Chondrocyte (in vitro differentiated cells): ENCODE results near the gene ARHGDIA. TPM values are rescaled to one million over a fixed set of nuclear protein-coding genes. Genes with fewer than 3 reads are reported as not detected.

Experiments used
- DNase-seq: peaks from one replicate; pipeline ENCODE4 v3.0.0; 2021; ENCODE audit warnings: mixed read lengths, low spot score
- H3K27ac Mint-ChIP-seq: one replicate; pipeline ENCODE4 v1.8.0; 2021; ENCODE audit warnings: mild to moderate bottlenecking, moderate library complexity, mixed read lengths; ENCODE audit not compliant: unreplicated experiment
- H3K27me3 Mint-ChIP-seq: 2 replicates; pipeline ENCODE4 v1.8.0; 2021; ENCODE audit warnings: low read depth, mixed read lengths
- H3K36me3 Mint-ChIP-seq: 2 replicates; pipeline ENCODE4 v1.8.0; 2021; ENCODE audit warnings: low read depth, mixed read lengths
- H3K4me1 Mint-ChIP-seq: 2 replicates; pipeline ENCODE4 v1.8.0; 2021; ENCODE audit warnings: low read depth, mild to moderate bottlenecking, mixed read lengths
- H3K4me3 Mint-ChIP-seq: one replicate; pipeline ENCODE4 v1.8.0; 2021; ENCODE audit warnings: mild to moderate bottlenecking, moderate library complexity, mixed read lengths; ENCODE audit not compliant: unreplicated experiment
- H3K9me3 Mint-ChIP-seq: 2 replicates; pipeline ENCODE4 v1.8.0; 2021; ENCODE audit warnings: low read depth, mixed read lengths
- total RNA-seq: library from RNA; stranded (reverse); gene quantifications from 3 replicates; pipeline ENCODE4 v1.2.1, GENCODE V29; 2021
- TF ChIP-seq, protein P1 (sequence below): fragments of 200-600 bp; sonication (generic); IDR thresholded peaks from 2 replicates; pipeline ENCODE4 v1.5.0; 2021; ENCODE audit warnings: antibody characterized with exemption, mild to moderate bottlenecking, moderate library complexity

The ARHGDIA gene
- total RNA-seq, 1 donor from 2014 or later, result 481 TPM

DNA sequence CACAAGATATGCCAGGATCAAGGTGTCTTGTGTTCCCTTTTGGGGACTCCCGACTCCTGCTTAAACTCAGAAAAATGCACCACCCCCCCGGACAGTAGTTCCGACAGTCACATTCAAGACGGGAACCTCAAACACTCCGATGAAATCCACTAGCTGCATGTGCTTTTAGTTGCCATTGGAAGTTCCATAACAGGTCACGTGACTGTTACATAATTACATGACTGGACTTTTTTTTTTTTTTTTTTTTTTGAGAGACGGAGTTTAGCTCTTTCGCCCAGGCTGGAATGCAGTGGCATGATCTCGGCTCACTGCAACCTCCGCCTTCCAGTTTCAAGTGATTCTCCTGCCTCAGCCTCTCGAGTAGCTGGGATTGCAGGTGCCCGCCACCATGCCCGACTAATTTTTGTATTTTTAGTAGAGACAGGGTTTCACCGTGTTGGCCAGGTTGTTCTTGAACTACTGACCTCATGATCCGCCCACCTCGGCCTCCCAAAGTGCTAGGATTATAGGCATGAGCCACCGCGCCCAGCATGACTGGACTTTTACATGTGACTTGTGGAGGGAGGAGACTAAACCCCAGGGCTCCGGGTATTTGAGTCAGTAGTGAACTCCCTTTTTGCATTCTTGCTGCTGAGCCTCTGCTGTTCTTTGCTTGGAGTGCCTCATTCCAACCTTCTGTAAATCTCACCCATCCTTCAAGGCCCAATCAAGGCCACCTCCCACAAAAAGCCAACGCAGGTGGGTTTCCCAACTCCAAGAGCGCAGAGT is 45.3 kb upstream of the ARHGDIA start:
- no peak for DNase-seq
- H3K36me3 Mint-ChIP-seq, result peaks cover 15% of the 10 kb centered on the region
- no peaks in the 10 kb centered on the region for H3K9me3 Mint-ChIP-seq
- peak overlapping the region; percentile 65 for H3K27ac Mint-ChIP-seq
- H3K4me3 Mint-ChIP-seq, result peak overlapping the region; percentile 70
- TF ChIP-seq, protein P1, sequence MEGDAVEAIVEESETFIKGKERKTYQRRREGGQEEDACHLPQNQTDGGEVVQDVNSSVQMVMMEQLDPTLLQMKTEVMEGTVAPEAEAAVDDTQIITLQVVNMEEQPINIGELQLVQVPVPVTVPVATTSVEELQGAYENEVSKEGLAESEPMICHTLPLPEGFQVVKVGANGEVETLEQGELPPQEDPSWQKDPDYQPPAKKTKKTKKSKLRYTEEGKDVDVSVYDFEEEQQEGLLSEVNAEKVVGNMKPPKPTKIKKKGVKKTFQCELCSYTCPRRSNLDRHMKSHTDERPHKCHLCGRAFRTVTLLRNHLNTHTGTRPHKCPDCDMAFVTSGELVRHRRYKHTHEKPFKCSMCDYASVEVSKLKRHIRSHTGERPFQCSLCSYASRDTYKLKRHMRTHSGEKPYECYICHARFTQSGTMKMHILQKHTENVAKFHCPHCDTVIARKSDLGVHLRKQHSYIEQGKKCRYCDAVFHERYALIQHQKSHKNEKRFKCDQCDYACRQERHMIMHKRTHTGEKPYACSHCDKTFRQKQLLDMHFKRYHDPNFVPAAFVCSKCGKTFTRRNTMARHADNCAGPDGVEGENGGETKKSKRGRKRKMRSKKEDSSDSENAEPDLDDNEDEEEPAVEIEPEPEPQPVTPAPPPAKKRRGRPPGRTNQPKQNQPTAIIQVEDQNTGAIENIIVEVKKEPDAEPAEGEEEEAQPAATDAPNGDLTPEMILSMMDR, result no peak
- no peaks in the 10 kb centered on the region for H3K27me3 Mint-ChIP-seq
- H3K4me1 Mint-ChIP-seq, result peaks cover 27% of the 10 kb centered on the region

DNA sequence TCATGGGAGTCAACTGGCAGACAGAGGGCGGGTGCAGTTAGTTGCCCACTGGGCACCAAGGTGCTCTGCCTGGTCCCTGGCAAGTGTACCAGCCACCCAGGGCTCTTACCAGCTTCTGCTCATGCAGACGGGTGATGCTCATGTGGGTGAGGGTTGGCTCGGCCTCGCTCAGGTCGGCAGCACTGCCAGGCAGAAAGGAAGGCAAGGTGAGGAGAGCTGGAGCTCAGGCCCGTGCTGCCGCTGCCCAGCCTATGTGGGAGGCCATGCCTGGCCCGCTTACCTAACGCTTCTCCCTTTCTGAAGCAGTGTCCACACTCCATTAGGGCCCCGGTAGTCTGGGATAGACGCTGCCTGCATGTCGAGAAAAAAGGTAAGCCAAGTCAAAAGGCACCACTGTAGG is 44.2 kb upstream of the ARHGDIA start:
- Mint-ChIP-seq H3K27ac (peak overlapping the region; percentile 27), H3K36me3 (peaks cover 12% of the 10 kb centered on the region), H3K27me3 (no peaks in the 10 kb centered on the region), H3K4me1 (peaks cover 26% of the 10 kb centered on the region), H3K4me3 (no peak overlapping the region), H3K9me3 (no peaks in the 10 kb centered on the region)
- TF ChIP-seq, protein P1, result no peak
- no peak for DNase-seq

DNA sequence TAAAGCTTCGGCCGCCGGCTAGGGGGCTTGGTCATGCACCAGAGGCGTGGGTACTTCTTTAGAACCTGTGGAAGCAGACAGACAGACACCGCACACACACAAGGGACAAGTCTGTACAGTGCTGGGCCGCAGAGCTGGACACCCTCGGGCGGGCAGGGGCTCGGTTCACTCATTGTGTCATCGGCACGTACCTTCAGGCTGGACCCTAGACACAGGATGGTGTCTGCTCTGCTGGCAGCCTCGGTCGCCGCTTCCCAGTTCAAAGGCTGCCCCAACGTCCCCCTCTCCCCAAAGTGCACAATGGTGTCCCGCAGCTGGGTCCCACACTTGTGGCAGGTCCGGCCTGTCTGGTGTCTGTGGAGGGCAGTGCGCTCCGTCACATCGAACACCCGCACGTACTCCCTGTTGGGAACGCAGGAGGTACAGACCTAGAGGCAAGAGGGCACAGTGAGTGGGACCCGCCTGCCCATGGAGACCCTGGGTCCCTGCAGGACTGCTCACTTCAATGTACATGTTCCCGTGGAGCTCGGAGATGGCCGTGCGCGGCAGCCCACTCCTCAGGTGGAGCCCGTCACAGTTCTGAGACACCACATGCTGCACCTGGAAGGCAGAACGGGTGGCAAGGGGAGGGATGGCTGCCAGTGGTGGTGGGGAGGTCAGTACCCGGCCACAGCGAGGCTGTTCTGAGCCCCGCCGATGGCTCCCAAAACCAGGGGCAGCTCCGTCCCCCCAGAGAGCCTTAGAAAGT is 43.1 kb upstream of the ARHGDIA start:
- peaks cover 10% of the 10 kb centered on the region for H3K36me3 Mint-ChIP-seq
- H3K27me3 Mint-ChIP-seq, result no peaks in the 10 kb centered on the region
- TF ChIP-seq, protein P1, result no peak
- no peak for DNase-seq
- H3K4me3 Mint-ChIP-seq, result no peak overlapping the region
- H3K27ac Mint-ChIP-seq, result no peak overlapping the region
- H3K9me3 Mint-ChIP-seq, result no peaks in the 10 kb centered on the region
- peaks cover 32% of the 10 kb centered on the region for H3K4me1 Mint-ChIP-seq

DNA sequence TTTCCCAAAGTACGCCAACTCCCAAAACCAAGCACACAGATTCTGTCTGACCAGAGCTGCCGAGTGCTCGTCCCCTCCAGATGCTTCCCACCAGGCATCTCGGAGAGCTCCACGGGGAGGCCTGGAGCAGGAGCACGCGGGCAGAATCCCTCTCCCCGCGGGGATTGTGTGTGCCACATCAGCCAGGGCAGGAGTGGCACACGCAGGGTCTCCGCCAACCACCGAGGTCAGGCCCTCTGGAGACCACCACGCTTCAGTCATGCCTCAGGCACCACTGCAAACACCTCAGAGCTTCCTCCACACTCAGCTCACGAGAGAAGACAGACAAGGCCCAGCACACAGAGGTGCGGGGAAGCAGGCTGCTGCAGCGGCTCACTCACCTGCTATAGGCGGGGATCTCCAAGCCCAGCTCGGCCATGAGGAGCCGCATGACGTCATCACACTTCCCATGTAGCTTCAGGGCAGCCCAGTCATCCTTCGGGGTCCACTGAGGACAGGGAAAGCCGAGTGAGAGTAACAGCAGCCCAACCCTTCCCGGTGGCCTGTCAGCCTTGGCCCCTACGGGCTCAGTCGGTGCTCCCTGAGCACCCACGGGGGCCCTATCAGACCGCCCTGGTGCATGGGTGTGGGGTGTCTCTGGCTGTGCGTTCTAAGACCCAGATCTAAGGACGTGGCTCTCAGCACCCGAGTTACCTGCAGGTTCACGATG is 42.4 kb upstream of the ARHGDIA start:
- no peak overlapping the region for H3K4me3 Mint-ChIP-seq
- peaks cover 32% of the 10 kb centered on the region for H3K4me1 Mint-ChIP-seq
- no peak overlapping the region for H3K27ac Mint-ChIP-seq
- H3K36me3 Mint-ChIP-seq, result peaks cover 10% of the 10 kb centered on the region
- H3K27me3 Mint-ChIP-seq, result no peaks in the 10 kb centered on the region
- H3K9me3 Mint-ChIP-seq, result no peaks in the 10 kb centered on the region
- DNase-seq, result no peak
- TF ChIP-seq, protein P1, result no peak
